Neutrophil (primary cell): ENCODE data around the gene FURIN.

Experiments used
- H3K27ac ChIP-seq: fragments of 200-600 bp; sonication (generic); 2 replicates; pipeline ENCODE4 v1.5.1; 2016; ENCODE audit warnings: mild to moderate bottlenecking, moderate library complexity
- H3K27me3 ChIP-seq: fragments of 200-600 bp; sonication (generic); 2 replicates; pipeline ENCODE4 v1.6.0; 2016; ENCODE audit warnings: mild to moderate bottlenecking
- H3K36me3 ChIP-seq: fragments of 200-600 bp; sonication (generic); 2 replicates; pipeline ENCODE4 v1.5.1; 2017
- H3K4me1 ChIP-seq, 2 experiments: fragments of 200-600 bp in 1 of 2; sonication (generic) in 1 of 2; 1 replicate in 1 of 2; 2 replicates in 1 of 2; pipeline versions ENCODE4 v1.5.1 to v1.6.1; 2013 to 2016; ENCODE audit warnings: low read depth in 1 of 2, low read length in 1 of 2, mild to moderate bottlenecking in 1 of 2, moderate library complexity in 1 of 2; ENCODE audit not compliant: control insufficient read depth in 1 of 2, insufficient read depth in 1 of 2
- H3K4me3 ChIP-seq, 2 experiments: fragments of 200-600 bp in 1 of 2; sonication (generic) in 1 of 2; 1 replicate in 1 of 2; 2 replicates in 1 of 2; pipeline ENCODE4 v1.5.1; 2013 to 2016; ENCODE audit warnings: low read depth in 1 of 2, low read length in 1 of 2, mild to moderate bottlenecking in 1 of 2, moderate library complexity in 1 of 2
- H3K9me3 ChIP-seq: fragments of 200-600 bp; sonication (generic); 2 replicates; pipeline ENCODE4 v1.5.1; 2016
- CTCF ChIP-seq: fragments of 200-600 bp; sonication (generic); IDR thresholded peaks from 2 replicates; pipeline ENCODE4 v1.5.1; 2016; ENCODE audit warnings: antibody characterized with exemption

Gene FURIN

GRCh38 chr15:90930861-90931574, 62.6 kb downstream of the FURIN start:
- H3K27ac ChIP-seq, result peak overlapping the region; percentile 91
- no peak for TF ChIP-seq CTCF
- H3K27me3 ChIP-seq, result no peaks in the 10 kb centered on the region
- peak overlapping the region; percentile 85 to 89 for H3K4me3 ChIP-seq
- H3K9me3 ChIP-seq, result no peaks in the 10 kb centered on the region
- H3K4me1 ChIP-seq, result peaks cover 75 to 81% of the 10 kb centered on the region in 2 experiments
- H3K36me3 ChIP-seq, result no peaks in the 10 kb centered on the region

DNA sequence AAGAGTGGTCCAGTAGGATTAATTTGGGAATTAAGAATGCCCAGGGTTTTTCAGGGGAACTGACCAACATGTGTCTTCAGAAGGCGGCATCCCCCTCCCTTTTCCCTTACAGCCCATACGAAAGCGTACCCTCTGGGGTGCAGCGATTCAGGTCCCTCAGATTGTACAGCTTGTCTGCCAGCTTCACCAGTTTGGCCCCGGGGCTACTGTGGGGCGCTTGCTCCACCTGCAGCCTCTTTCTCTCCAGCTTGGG, 63.1 kb downstream of the FURIN start:
- H3K4me3 ChIP-seq, result peak overlapping the region; percentile 85 to 89
- no peaks in the 10 kb centered on the region for H3K9me3 ChIP-seq
- H3K36me3 ChIP-seq, result no peaks in the 10 kb centered on the region
- H3K4me1 ChIP-seq, result peaks cover 80 to 86% of the 10 kb centered on the region in 2 experiments
- H3K27ac ChIP-seq, result peak overlapping the region; percentile 91
- no peak for TF ChIP-seq CTCF
- H3K27me3 ChIP-seq, result no peaks in the 10 kb centered on the region

DNA sequence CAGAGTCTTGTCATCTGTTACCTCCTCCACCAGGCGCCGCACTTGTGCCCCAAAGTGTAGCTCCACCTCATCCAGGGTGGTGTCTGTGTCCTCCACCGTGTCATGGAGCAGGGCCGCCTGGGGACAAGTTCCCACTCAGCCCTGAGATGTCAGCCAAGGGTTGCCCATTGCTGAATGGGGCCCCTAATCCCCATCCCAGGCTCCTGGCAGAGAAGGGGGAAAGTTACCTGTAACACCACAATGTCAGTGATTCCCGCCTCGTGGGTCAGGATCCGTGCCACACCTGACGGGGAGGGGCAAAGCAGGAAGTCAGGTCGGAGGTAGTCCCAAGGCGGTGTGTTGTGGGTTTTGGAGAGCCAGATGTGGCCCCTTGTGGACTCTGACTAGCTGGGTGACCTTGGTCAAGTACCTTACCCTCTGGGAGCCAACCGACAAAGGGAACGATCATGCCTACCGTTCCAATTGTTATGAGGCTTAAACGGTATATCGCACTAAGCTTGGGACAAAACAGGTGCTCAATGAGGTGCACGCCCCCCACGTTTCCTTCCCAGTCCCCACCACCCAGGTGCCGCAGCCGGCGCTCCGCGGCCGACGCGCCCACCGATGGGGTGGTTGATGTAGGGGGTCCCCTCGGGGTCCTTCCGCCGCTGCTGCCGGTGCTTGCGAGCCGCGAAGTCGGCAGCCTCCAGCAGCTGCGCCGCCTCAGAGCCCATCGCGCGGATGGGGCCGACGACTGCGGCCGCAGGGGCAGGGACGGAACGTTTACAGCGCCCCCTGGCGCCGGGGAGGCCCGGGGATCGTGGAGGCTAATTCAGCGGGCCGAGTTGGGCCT, 63.7 kb downstream of the FURIN start, which contains the start of gene HDDC3:
Gene HDDC3, minus strand, starts transcription at position 722 of the 832 bp plus-strand sequence. Its CDS starts 9 bp downstream, at position 713.
- H3K27ac ChIP-seq, result peak within 1 kb of the TSS; percentile 91
- peaks cover 82 to 91% of the 10 kb centered on the region in 2 experiments for H3K4me1 ChIP-seq
- H3K36me3 ChIP-seq, result no peaks in the 10 kb centered on the region
- no peaks in the 10 kb centered on the region for H3K27me3 ChIP-seq
- H3K4me3 ChIP-seq, result peak within 1 kb of the TSS; percentile 85 to 89
- peak; percentile 92 for TF ChIP-seq CTCF
- no peaks in the 10 kb centered on the region for H3K9me3 ChIP-seq

- Histone ChIP-seq H3K36me3 (no peaks in the 10 kb centered on the region), H3K27me3 (no peaks in the 10 kb centered on the region), H3K4me1 (peaks cover 82 to 92% of the 10 kb centered on the region in 2 experiments), H3K4me3 (peak overlapping the region; percentile 85 to 89), H3K9me3 (no peaks in the 10 kb centered on the region), H3K27ac (peak overlapping the region; percentile 91)
- no peak for TF ChIP-seq CTCF
Observed at GRCh38 chr15:90932660-90932991, 64.2 kb downstream of the FURIN start.
